Heart left ventricle (tissue), 13 donors: ENCODE data around the gene LTF.

Experiments
- CTCF ChIP-seq, 12 donors: fragments of 200-600 bp; sonication (generic) in 4 of 12; IDR thresholded peaks; one replicate each; pipeline versions ENCODE4 v1.5.0 to v1.8.0; 2018 to 2022; ENCODE audit warnings: antibody characterized with exemption in 12 of 12, mild to moderate bottlenecking in 5 of 12
- POLR2A ChIP-seq, 2 donors: fragments of 450-650 bp; IDR thresholded peaks; one replicate each; pipeline ENCODE4 v1.6.1; 2017; ENCODE audit warnings: antibody characterized with exemption in 2 of 2, mild to moderate bottlenecking in 2 of 2, moderate library complexity in 2 of 2
- donor health status: ischemic (EF 13 %, LVEDD 7.1; RV severe dilation, severe dysfunction).
- donor health status: DM: no; HTN: yes; CAD: no.
- donor health status: DM: no; HTN: no; CAD: no.
- donor health status: ischemic (EF 25% LVEDD 6.9; RV normal size, moderate dysfunction).
- donor health status: ischemic (EF 25% LVEDD 5.7; RV mildly dilated, moderate dysfunction).
- donor health status: ischemic (EF 35%, LVEDD 5.7; RV mildly dilated, moderate dysfunction).
- donor health status: nonischemic (EF 11% LVEDD 7.7; RV severe dilation, severe dysfunction).
- donor health status: DM: yes; HTN: yes; CAD: no.
- donor health status: PGD.
- donor health status: ischemic (EF 29% LVEDD 5.4; RV normal size, mild dysfunction).
- donor health status: nonischemic (EF 23%, LVEDD 6.1; RV moderate dilation, normal function).

- no peak for TF ChIP-seq CTCF (IDR thresholded peaks at IDR 0.05)
- no peak for TF ChIP-seq POLR2A (IDR thresholded peaks at IDR 0.05)
Measured at GRCh38 chr3:46467562-46467961, 2.9 kb upstream of the LTF start.
